Common myeloid progenitor, CD34-positive (primary cell): ENCODE results near the gene ZNF346.

Experiments used
- CTCF ChIA-PET: fragments of 350-600 bp; sonication (Branson Sonifier 250); formaldehyde crosslinking; loops from one replicate; lab custom pipeline; 2021; ENCODE audit warnings: antibody characterized with exemption; lab: Charles Lee
- POLR2A ChIA-PET: fragments of 350-600 bp; sonication (Branson Sonifier 250); formaldehyde crosslinking; loops from one replicate; lab custom pipeline; 2021; ENCODE audit warnings: antibody characterized with exemption; lab: Charles Lee
- DNase-seq, 3 donors: peaks; one replicate each; pipeline versions ENCODE4 v3.0.0 to v3.0.0-alpha.2; 2013
- H3K27ac ChIP-seq, 2 experiments: 1 replicate in 1 of 2; 2 replicates in 1 of 2; pipeline ENCODE4 v1.7.0; 2013; ENCODE audit warnings: inconsistent platforms in 2 of 2, low read length in 2 of 2, mild to moderate bottlenecking in 2 of 2, low read depth in 1 of 2, moderate library complexity in 1 of 2; ENCODE audit not compliant: severe bottlenecking in 2 of 2, insufficient read depth in 1 of 2, poor library complexity in 1 of 2
- H3K27me3 ChIP-seq, 5 experiments: replicated peaks in 2 of 5; 1 replicate in 3 of 5; 2 replicates in 2 of 5; pipeline versions ENCODE4 v1.6.1 to v1.7.0; 2013; ENCODE audit warnings: low read length in 4 of 5, mild to moderate bottlenecking in 2 of 5, moderate library complexity in 2 of 5, inconsistent platforms in 1 of 5; ENCODE audit not compliant: insufficient read depth in 5 of 5, control insufficient read depth in 4 of 5
- H3K36me3 ChIP-seq, 4 experiments: 1 replicate in 2 of 4; 2 replicates in 2 of 4; pipeline versions ENCODE4 v1.6.1 to v1.7.0; 2013; ENCODE audit warnings: low read length in 3 of 4, control low read depth in 1 of 4, mild to moderate bottlenecking in 1 of 4; ENCODE audit not compliant: control insufficient read depth in 4 of 4, insufficient read depth in 4 of 4
- H3K4me1 ChIP-seq, 4 experiments: 1 replicate in 3 of 4; 2 replicates in 1 of 4; pipeline versions ENCODE4 v1.6.1 to v1.7.1; 2013; ENCODE audit warnings: low read length in 3 of 4, mild to moderate bottlenecking in 3 of 4, control low read depth in 1 of 4, inconsistent platforms in 1 of 4, moderate library complexity in 1 of 4; ENCODE audit not compliant: control insufficient read depth in 4 of 4, insufficient read depth in 4 of 4; ENCODE audit errors: control extremely low read depth in 1 of 4
- H3K4me3 ChIP-seq, 7 experiments: 1 replicate in 4 of 7; 2 replicates in 3 of 7; pipeline versions ENCODE4 v1.5.1 to v1.7.0; 2013; ENCODE audit warnings: mild to moderate bottlenecking in 7 of 7, low read length in 6 of 7, moderate library complexity in 6 of 7, inconsistent platforms in 2 of 7, low read depth in 2 of 7, control low read depth in 1 of 7; ENCODE audit not compliant: insufficient read depth in 4 of 7, control insufficient read depth in 1 of 7; ENCODE audit errors: extremely low read depth in 1 of 7
- H3K9me3 ChIP-seq, 5 experiments: 1 replicate in 4 of 5; 2 replicates in 1 of 5; pipeline versions ENCODE4 v1.6.1 to v1.7.1; 2013; ENCODE audit warnings: low read length in 4 of 5, mild to moderate bottlenecking in 2 of 5, inconsistent platforms in 1 of 5, low read depth in 1 of 5, moderate library complexity in 1 of 5; ENCODE audit not compliant: control insufficient read depth in 4 of 5, insufficient read depth in 2 of 5; ENCODE audit errors: control extremely low read depth in 1 of 5
- WGBS: methylation state at CpG from one replicate; pipeline ENCODE4 v1.1.5; 2013; ENCODE audit not compliant: insufficient coverage; 5-methylcytosine and 5-hydroxymethylcytosine counted together

ZNF346 gene

DNA sequence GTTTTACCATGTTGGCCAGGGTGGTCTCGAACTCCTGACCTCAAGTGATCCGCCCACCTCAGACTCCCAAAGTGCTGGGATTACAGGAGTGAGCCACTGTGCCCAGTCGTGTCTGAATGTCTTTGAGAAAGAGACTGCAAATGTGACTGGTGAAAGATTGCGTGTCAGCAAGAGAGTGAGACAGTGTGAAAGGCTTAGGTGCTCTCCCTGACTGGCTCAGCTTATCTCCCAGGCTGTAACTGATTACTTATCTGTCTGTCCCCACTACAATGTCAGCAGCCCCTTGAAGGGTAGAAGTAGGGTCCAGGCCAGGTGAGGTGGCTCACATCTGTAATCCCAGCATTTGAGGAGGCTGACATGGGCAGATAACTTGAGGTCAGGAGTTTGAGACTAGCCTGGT lies 60.9 kb downstream of the ZNF346 start:
- H3K27me3 ChIP-seq, result peaks cover 0 to 22% (median 4%) of the 10 kb centered on the region in 5 experiments
- 92% methylated on average over 4 of the region's 4 CpGs for WGBS
- H3K27ac ChIP-seq, result no peak overlapping the region
- H3K4me1 ChIP-seq, result peaks cover 0 to 12% (median 10%) of the 10 kb centered on the region in 4 experiments
- no peaks in the 10 kb centered on the region for H3K9me3 ChIP-seq
- no peak overlapping the region for H3K4me3 ChIP-seq
- POLR2A ChIA-PET, result interaction anchor here (0.6 kb wide), 1 partner anchor 26 kb away, joined by 4 read pairs; no protein-coding TSS in a partner anchor
- no peak for DNase-seq
- no peaks in the 10 kb centered on the region for H3K36me3 ChIP-seq
- CTCF ChIA-PET, result interaction anchor here (1.0 to 3.0 kb wide), 2 partner anchors 11 to 27 kb away, joined by 3 to 16 read pairs; no protein-coding TSS in a partner anchor

GRCh38 chr5:177084175-177084574 lies 61.7 kb downstream of the ZNF346 start:
- Histone ChIP-seq H3K27ac (no peak overlapping the region), H3K9me3 (no peaks in the 10 kb centered on the region), H3K4me3 (no peak overlapping the region), H3K27me3 (peaks cover 0 to 27% (median 7%) of the 10 kb centered on the region in 5 experiments), H3K4me1 (peaks cover 0 to 12% (median 10%) of the 10 kb centered on the region in 4 experiments), H3K36me3 (no peaks in the 10 kb centered on the region)
- POLR2A ChIA-PET, result interaction anchor here (0.6 kb wide), 1 partner anchor 27 kb away, joined by 4 read pairs; no protein-coding TSS in a partner anchor
- no peak for DNase-seq
- CTCF ChIA-PET, result interaction anchor here (1.0 to 2.2 kb wide), 3 partner anchors 10 to 26 kb away, joined by 3 to 5 read pairs (median 4); no protein-coding TSS in a partner anchor
- no CpG with 5 or more reads among the region's 4 CpGs for WGBS

DNA sequence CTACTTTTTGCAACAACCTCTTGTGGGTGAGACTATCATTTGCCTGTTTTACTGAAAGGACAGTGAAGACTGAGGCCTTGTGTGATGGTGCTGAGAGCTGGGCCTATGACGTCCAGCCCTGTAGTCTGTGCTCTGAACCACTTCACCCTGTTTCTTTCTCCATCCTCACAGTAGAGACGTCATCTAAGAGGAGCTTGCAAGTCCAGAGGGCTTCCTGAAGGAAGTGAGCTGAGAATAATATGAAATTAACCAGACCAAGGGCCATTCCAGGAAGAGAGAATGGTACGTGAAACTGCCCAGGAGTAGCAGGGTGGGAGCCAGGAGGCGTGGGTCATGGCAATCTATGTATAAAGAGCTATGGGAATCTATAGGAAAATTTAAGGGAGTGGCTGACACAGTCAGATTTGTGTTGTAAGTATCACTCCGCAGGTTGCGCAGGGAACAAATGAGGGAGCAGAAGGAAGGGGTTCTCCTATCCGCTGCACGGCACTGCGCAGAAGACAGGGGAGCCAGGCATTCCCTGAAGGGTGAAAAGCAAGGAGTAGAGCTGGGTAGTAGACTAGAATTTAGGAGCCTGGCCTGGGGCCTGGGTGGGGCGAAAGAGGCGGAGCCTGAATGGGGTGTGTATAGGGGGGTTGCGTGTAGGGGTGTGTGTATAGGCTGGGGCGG lies 63.6 kb downstream of the ZNF346 start:
- ChIA-PET POLR2A (no interaction called here), CTCF (interaction anchor here (0.6 to 3.7 kb wide), 10 partner anchors 12 to 494 kb away, joined by 3 to 15 read pairs (median 6); no protein-coding TSS in a partner anchor)
- Histone ChIP-seq H3K4me3 (no peak overlapping the region), H3K36me3 (no peaks in the 10 kb centered on the region), H3K4me1 (peaks cover 0 to 15% (median 12%) of the 10 kb centered on the region in 4 experiments), H3K9me3 (no peaks in the 10 kb centered on the region), H3K27me3 (peaks cover 0 to 29% (median 9%) of the 10 kb centered on the region in 5 experiments), H3K27ac (no peak overlapping the region)
- 78% methylated on average over 9 of the region's 13 CpGs for WGBS
- DNase-seq, result no peak

DNA sequence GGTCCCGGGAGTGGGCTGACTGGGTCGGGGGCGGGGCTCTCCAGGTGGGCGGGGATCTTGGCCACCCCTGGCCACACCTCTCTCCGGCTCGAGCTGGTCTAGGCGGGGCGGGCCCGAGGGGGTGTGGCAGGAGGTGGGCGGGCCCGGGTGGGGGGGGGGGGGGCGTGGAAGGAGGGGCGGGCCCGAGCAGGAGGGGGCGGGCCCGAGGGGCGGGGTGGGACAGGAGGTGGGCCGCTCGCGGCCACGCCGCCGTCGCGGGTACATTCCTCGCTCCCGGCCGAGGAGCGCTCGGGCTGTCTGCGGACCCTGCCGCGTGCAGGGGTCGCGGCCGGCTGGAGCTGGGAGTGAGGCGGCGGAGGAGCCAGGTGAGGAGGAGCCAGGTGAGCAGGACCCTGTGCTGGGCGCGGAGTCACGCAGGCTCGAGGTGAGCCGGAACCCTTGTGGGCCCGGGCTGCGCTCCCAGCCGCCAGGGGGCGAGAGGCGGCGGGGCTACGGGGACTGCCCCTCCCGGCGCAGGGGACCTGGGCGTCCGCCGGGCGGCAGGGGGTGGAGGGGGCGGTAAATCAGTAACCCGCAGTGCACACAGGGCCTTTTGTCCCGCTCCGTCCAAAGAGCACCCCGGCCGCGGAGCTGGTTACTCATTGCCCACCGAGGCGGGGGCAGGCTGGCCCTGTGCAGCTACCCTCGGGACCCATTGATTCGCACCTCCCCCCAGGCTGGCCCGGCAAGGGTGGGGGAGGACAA lies 64.3 kb downstream of the ZNF346 start, which contains the start of gene FGFR4:
TSS of gene FGFR4 (plus strand) at position 262 of the 744 bp plus-strand sequence. CDS start 2,688 bp downstream, outside the sequence.
- 2% methylated on average over 27 of the region's 68 CpGs for whole genome bisulfite sequencing
- Histone ChIP-seq H3K4me1 (peaks cover 0 to 15% (median 12%) of the 10 kb centered on the region in 4 experiments), H3K27me3 (peaks cover 0 to 29% (median 9%) of the 10 kb centered on the region in 5 experiments), H3K36me3 (no peaks in the 10 kb centered on the region), H3K4me3 (peak within 1 kb of the TSS in 6 of 7 experiments; percentile 19 to 72 (median 48)), H3K9me3 (no peaks in the 10 kb centered on the region), H3K27ac (no peak within 1 kb of the TSS)
- ChIA-PET POLR2A (interaction anchor here (0.6 kb wide), 1 partner anchor 146 kb away, joined by 3 read pairs; no protein-coding TSS in a partner anchor), CTCF (interaction anchor here (0.6 to 3.7 kb wide), 10 partner anchors 12 to 426 kb away, joined by 3 to 15 read pairs (median 6); no protein-coding TSS in a partner anchor)
- peak; percentile 71 to 79 (median 74) for DNase-seq

DNA sequence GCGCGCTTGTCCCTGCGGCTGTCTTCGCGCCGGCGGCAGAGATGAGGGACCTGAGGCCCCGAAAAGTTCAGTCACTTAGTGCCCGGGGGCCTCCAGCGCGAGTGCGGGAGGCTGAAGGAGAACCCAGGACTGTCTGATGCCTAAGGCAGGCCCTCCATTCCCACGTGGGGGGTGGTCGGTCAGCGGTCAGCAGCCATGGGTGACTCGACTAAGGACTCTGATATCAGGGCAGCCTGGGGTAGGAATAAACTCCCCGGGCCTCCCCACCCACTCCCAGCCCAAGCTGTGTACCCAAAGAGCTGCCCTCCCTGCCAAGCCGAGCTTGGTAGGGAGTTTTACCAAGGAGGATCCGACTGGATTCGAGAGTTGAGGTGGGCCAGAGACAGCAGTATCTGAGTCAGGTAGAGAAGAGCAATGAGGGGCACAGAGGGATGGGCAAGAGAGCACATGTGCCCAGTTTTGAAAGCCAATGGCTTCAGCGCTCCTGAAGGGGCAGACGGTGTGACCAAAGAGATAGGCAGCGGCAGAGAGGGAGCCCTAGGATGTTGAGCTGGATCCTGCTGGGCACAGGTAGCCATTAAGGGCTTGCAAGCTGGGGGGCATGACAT lies 65.0 kb downstream of the ZNF346 start:
- 29% methylated on average over 17 of the region's 23 CpGs for WGBS
- POLR2A ChIA-PET, result no interaction called here
- H3K27ac ChIP-seq, result no peak overlapping the region
- H3K36me3 ChIP-seq, result no peaks in the 10 kb centered on the region
- DNase-seq, result no peak
- H3K27me3 ChIP-seq, result peaks cover 0 to 26% (median 9%) of the 10 kb centered on the region in 5 experiments
- CTCF ChIA-PET, result interaction anchor here (0.9 to 3.7 kb wide), 4 partner anchors 11 to 26 kb away, joined by 4 to 15 read pairs (median 7); no protein-coding TSS in a partner anchor
- H3K4me1 ChIP-seq, result peaks cover 0 to 15% (median 12%) of the 10 kb centered on the region in 4 experiments
- no peaks in the 10 kb centered on the region for H3K9me3 ChIP-seq
- H3K4me3 ChIP-seq, result peak overlapping the region in 4 of 7 experiments; percentile 23 to 72 (median 52)

GRCh38 chr5:177089127-177089526 lies 66.6 kb downstream of the ZNF346 start:
- Histone ChIP-seq H3K4me1 (peaks cover 0 to 15% (median 12%) of the 10 kb centered on the region in 4 experiments), H3K36me3 (no peaks in the 10 kb centered on the region), H3K27ac (no peak overlapping the region), H3K27me3 (peaks cover 0 to 21% (median 9%) of the 10 kb centered on the region in 5 experiments), H3K9me3 (no peaks in the 10 kb centered on the region), H3K4me3 (no peak overlapping the region)
- POLR2A ChIA-PET, result no interaction called here
- DNase-seq, result no peak
- CTCF ChIA-PET, result no interaction called here
- 88% methylated on average over 4 of the region's 5 CpGs for WGBS
